Inferior parietal cortex (tissue), 1 donor: ENCODE results near the gene KPNA6.

Experiments
- DNase-seq: peaks from one replicate; pipeline ENCODE4 v3.0.0-alpha.2; 2016; ENCODE audit errors: extremely low spot score

Gene KPNA6

GRCh38 chr1:32187850-32188249, 80.0 kb downstream of the KPNA6 start:
- no peak for DNase-seq

DNA sequence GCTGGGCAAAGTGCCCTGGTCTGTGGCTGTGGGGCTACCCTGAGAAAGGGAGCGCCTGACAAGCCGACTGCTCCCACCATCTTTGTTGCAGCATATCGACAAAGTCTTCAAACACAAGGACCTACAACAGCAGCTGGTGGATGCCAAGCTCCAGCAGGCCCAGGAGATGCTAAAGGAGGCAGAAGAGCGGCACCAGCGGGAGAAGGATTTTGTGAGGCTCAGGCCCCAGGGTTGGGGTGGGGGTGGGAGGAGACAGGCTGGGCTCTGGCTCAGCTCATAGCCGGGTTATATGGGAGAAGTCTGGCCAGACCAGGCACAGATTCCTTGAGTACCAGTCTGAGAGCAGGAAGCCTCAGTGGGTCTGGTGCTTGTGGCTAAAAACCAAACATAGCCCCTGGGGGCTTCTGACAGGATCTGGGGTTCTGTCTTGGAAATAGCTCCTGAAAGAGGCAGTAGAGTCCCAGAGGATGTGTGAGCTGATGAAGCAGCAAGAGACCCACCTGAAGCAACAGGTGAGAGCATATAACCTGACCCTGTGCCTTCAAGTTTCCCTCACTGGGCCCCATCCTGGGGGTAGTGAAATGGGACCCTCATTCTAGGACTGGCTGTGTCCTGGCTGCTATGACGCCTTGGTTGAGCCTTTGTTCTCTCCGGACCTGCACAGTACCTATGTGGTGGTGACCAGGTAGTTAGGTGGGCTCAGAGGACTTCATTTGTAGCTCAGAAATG, 84.5 kb downstream of the KPNA6 start:
- DNase-seq, result no peak

DNA sequence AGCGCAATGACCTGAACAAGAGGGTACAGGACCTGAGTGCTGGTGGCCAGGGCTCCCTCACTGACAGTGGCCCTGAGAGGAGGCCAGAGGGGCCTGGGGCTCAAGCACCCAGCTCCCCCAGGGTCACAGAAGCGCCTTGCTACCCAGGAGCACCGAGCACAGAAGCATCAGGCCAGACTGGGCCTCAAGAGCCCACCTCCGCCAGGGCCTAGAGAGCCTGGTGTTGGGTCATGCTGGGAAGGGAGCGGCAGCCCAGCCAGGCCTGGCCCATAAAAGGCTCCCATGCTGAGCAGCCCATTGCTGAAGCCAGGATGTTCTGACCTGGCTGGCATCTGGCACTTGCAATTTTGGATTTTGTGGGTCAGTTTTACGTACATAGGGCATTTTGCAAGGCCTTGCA, 87.1 kb downstream of the KPNA6 start:
- no peak for DNase-seq

- no peak for DNase-seq
Measured at GRCh38 chr1:32195531-32195930, 87.7 kb downstream of the KPNA6 start.

GRCh38 chr1:32195972-32196823, 88.3 kb downstream of the KPNA6 start:
- DNase-seq, result peak; percentile 20

GRCh38 chr1:32197074-32197473, 89.2 kb downstream of the KPNA6 start:
- no peak for DNase-seq

DNA sequence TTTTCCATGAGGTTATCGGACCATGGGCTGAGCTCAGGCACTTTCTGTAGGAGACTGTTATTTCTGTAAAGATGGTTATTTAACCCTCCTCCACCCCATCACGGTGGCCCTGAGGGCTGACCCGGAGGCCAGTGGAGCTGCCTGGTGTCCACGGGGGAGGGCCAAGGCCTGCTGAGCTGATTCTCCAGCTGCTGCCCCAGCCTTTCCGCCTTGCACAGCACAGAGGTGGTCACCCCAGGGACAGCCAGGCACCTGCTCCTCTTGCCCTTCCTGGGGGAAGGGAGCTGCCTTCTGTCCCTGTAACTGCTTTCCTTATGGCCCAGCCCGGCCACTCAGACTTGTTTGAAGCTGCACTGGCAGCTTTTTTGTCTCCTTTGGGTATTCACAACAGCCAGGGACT, 90.0 kb downstream of the KPNA6 start:
- no peak for DNase-seq

DNA sequence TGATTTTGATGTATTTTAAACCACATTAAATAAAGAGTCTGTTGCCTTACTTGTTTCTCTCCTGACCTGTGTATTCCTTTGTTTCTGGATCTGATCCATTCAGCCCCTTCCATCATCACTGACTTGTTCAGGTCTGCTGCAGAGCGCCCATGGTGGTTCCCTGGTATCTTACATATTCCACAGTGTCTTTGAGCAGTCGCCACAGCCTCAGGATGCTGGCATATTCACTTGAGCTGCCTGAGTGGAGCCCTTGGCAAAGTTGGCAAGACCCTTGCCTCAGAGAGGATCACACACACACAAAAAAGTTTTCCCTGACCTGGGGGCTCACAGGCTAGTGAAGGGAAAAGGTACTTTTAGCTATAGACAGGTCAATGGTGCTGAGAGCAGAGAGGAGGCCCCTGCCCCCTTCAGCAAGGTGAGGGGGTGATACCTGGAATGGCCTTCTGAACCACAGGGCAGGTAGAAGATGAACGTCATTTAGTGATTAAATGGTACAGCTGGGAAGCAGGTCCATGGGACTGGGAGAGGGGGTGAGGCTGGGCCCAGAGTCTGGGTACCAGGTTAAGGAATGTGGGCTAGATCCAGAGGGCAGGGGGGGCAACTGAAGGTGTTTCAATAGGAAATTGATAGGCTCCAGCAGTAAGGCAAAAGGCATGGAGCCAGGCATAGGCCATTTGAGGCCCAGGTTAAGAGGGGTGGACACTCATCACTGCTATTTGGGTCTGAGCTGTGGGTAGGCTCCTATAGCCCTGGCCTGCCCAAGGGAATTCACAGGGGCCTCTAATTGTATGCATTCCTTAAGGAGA, 90.6 kb downstream of the KPNA6 start:
- DNase-seq, result no peak

GRCh38 chr1:32199043-32199716, 91.3 kb downstream of the KPNA6 start:
- no peak for DNase-seq

- no peak for DNase-seq
Measured at GRCh38 chr1:32199717-32200072, 91.8 kb downstream of the KPNA6 start.

- peak; percentile 66 for DNase-seq
Measured at GRCh38 chr1:32200226-32201010, 92.6 kb downstream of the KPNA6 start, which contains the start of gene CCDC28B. Gene CCDC28B (plus strand): TSS chr1:32200595. CDS start chr1:32201936, 1,341 bp downstream.

DNA sequence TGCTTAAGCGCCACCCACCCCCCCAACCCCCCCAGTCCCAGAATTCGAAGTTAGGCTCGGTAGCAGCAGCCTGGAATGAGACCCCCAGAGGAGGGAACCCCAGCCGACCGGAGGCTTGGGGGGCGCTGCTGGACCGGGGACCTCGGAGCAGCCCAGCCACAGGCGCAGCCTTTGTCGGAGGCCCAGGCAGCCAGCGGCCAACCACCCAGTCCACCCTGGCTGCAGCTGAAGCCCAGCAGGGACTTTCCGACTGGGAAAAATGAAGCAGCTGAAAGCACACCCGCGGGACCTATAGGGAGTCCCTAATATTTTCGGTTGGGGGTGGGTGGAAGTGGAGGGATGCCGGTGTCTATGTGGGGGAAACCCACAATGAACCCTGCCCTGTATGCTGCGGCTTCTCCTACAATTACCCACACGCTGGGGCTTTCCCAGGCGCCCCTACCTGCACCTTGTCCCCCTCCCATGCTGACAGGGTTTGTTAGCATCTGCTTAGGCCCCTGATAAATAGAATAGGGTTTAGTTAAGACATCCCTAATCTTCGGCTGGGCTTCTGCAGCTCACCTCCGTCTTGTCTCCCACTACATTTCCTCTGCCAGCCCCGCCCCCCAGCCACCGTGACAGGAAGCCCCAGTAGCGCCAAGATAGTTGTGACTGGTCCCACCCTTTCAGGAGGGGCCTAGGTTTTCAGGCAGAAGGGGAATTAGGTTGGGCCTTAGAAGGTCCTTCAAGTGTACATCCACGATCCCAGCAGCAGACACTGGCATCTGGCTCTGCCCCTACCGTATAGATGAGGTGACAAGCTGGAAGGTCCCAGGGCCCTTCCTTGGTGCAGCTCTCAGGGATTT, 93.4 kb downstream of the KPNA6 start:
- peak; percentile 13 for DNase-seq

DNA sequence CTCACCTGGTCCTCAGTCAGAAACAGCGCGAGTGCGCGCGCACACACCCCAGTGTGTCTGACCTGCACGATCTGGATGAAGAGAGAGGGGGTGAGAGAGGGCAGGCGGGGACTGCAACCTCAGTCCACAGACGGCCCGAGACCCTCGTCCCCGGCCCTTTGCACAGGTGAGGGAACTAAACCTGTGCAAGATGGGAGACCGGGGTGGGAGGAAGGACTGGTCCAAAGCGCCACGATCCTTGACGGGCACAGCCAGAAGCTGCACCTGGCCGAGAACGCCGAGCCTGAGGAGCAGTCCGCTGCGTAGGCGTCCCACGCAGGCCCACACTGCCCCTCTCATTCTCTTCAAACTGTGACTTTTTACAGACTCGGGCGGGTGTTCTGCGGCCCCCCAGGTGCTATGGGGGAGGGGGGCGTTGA, 97.1 kb downstream of the KPNA6 start:
- DNase-seq, result no peak

DNA sequence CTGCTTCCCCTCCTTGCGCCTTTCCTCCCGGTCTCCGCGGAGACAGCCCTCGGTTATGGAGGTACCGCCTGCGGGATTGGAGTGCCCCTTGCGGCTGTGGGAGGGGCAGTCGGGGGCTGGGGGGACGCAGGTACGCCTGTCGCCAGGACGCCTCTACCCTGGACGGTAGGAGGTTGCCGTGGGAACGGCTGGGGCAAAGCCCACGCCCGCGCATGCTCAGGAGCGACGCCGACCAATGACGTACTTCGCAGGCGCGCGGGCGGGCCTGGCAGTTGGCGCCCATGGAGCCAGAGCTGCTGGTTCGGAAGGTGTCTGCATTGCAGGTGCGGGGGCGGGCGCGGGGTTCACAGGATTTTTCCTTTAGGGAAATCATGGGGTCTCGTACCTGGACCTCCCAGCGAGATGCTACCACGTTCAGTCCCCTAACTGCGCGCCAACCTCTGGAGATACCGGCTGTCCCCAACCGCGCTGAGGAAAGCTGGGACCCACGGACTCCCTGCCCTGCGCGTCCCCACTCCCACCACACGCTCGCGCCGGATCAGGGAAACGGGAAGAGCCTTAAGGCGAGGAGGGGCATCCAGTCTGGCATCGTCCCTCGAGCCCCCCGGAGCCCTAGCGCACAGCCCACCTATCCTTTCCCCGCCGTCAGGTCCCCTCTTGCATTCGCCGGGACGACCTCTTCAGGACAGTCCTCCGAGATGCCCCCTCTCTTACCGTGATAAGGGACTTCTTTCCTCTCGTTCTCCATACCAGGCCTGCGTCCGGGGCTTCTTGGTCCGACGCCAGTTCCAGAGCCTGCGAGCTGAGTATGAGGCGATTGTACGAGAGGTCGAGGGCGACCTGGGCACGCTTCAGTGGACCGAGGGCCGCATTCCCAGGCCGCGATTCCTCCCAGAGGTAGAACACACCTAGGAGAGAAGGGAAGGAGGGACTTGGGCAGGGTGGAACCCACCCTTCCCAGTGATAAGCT, 97.8 kb downstream of the KPNA6 start, which contains the start of gene IQCC:
Gene IQCC, plus strand, starts transcription at position 271 of the 970 bp plus-strand sequence. Its CDS starts 11 bp downstream, at position 282.
- peak; percentile 90 for DNase-seq

DNA sequence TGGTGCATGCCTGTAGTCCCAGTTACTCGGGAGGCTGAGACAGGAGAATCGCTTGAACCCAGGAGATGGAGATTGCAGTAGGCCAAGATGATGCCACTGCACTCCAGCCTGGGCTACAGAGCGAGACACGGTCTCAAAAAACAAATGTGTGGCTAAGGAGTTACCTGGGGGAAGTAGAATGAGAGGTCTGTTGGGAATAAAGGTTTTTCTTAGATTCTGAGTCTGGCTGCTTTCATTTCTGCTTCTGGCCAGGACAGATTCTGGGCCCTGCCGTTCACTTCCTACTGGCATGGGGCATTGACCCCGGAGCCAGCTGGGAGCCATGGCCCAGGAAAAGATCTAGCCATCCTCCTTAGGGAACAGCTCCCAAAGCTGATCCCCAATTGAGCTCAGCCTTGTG, 100.6 kb downstream of the KPNA6 start:
- DNase-seq, result no peak

DNA sequence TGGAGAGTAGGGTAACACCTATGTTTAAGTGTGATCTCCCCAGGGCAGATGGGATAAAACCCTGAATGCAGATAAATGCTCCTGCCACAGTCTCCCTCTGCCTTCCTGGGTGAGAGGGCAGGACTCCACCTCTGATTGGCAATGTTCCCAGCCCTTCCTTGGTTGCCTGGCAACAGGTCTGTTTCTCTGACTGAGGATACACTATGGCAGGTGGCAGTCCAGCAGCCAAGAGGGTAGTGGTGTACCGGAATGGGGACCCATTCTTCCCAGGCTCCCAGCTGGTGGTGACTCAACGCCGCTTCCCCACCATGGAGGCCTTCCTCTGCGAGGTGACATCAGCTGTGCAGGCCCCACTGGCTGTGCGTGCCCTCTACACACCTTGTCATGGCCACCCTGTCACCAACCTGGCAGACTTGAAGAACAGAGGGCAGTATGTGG, 101.1 kb downstream of the KPNA6 start, which contains the start of gene DCDC2B:
Gene DCDC2B, plus strand, starts transcription at position 199 of the 438 bp plus-strand sequence. Its CDS starts 5 bp downstream, at position 204.
- no peak for DNase-seq

GRCh38 chr1:32215629-32216480, 108.0 kb downstream of the KPNA6 start:
- DNase-seq, result peak; percentile 68
